PC-3 (cell line): ENCODE measurements around the gene HOXD4. TPM values are rescaled to one million over a fixed set of nuclear protein-coding genes. Genes with fewer than 3 reads are reported as not detected.

Source experiments
- ATAC-seq: fragments of 200-7000 bp; cut with Tn5 transposase; 2 replicates; pipeline ENCODE4 v1.9.1; 2020; ENCODE audit warnings: mild to moderate bottlenecking, moderate library complexity
- BruUV-seq: library from RNA; stranded (reverse); fragments of 400-500 nt; replicated peaks from 2 replicates; lab custom pipeline; 2021; lab: Mats Ljungman, UMichigan
- CTCF ChIA-PET: fragments of 300-600 bp; sonication (Branson Sonifier 250); formaldehyde crosslinking; loops from one replicate; lab custom pipeline; 2022; ENCODE audit warnings: antibody characterized with exemption; lab: Charles Lee
- POLR2A ChIA-PET: fragments of 300-600 bp; sonication (Branson Sonifier 250); formaldehyde crosslinking; loops from one replicate; lab custom pipeline; 2022; ENCODE audit warnings: antibody characterized with exemption; ENCODE audit not compliant: unreplicated experiment; lab: Charles Lee
- DNase-seq: peaks from one replicate; pipeline ENCODE4 v3.0.0-alpha.2; 2015
- H2AFZ ChIP-seq: fragments of 300-600 bp; sonication (generic); 2 replicates; pipeline ENCODE4 v1.6.0; 2016; ENCODE audit warnings: antibody characterized with exemption, low read length
- H3F3A ChIP-seq: fragments of 300-600 bp; sonication (generic); one replicate; pipeline ENCODE4 v1.6.0; 2017; ENCODE audit warnings: antibody characterized with exemption, low read length, control low read depth, mild to moderate bottlenecking; ENCODE audit not compliant: unreplicated experiment
- H3K27ac ChIP-seq: fragments of 300-600 bp; sonication (generic); 2 replicates; pipeline ENCODE4 v1.5.1; 2016; ENCODE audit warnings: mild to moderate bottlenecking, low read length
- H3K27me3 ChIP-seq: fragments of 300-600 bp; sonication (generic); 2 replicates; pipeline ENCODE4 v1.6.1; 2016; ENCODE audit warnings: low read length, mixed read lengths
- H3K36me3 ChIP-seq: fragments of 300-600 bp; sonication (generic); 2 replicates; pipeline ENCODE4 v1.6.1; 2016; ENCODE audit warnings: low read depth, mixed run types, low read length, mixed read lengths
- H3K4me1 ChIP-seq: fragments of 300-600 bp; sonication (generic); 2 replicates; pipeline ENCODE4 v1.5.1; 2016; ENCODE audit warnings: low read length; ENCODE audit not compliant: insufficient read depth
- H3K4me2 ChIP-seq: fragments of 300-600 bp; sonication (generic); 2 replicates; pipeline ENCODE4 v1.6.0; 2016; ENCODE audit warnings: low read length
- H3K4me3 ChIP-seq: fragments of 300-600 bp; sonication (generic); 2 replicates; pipeline ENCODE4 v1.5.1; 2016; ENCODE audit warnings: mild to moderate bottlenecking, low read length, mixed read lengths
- H3K79me2 ChIP-seq: fragments of 300-600 bp; sonication (generic); 2 replicates; pipeline ENCODE4 v1.6.1; 2017; ENCODE audit warnings: low read length, mixed read lengths
- H3K9ac ChIP-seq: fragments of 300-600 bp; sonication (generic); 2 replicates; pipeline ENCODE4 v1.6.0; 2016; ENCODE audit warnings: mild to moderate bottlenecking, low read length
- H3K9me2 ChIP-seq: fragments of 300-600 bp; sonication (generic); replicated peaks from 2 replicates; pipeline ENCODE4 v1.6.1; 2016; ENCODE audit warnings: mixed run types, low read length, mixed read lengths
- H3K9me3 ChIP-seq: fragments of 300-600 bp; sonication (generic); 2 replicates; pipeline ENCODE4 v1.6.1; 2016; ENCODE audit warnings: low read length, mixed read lengths
- H4K20me1 ChIP-seq: fragments of 300-600 bp; sonication (generic); 2 replicates; pipeline ENCODE4 v1.6.1; 2016; ENCODE audit warnings: low read length, mixed read lengths
- EZH2 ChIP-seq: fragments of 300-600 bp; sonication (generic); IDR thresholded peaks from one replicate; pipeline ENCODE4 v1.6.1; 2017; ENCODE audit warnings: antibody characterized with exemption, mild to moderate bottlenecking, low read length; ENCODE audit not compliant: unreplicated experiment
- EZH2phosphoT487 ChIP-seq: fragments of 300-600 bp; sonication (generic); IDR thresholded peaks from 2 replicates; pipeline ENCODE4 v1.6.1; 2018; ENCODE audit warnings: mild to moderate bottlenecking, antibody characterized with exemption, low read length, borderline replicate concordance
- intact Hi-C: fragments of 100-400 bp; cut with micrococcal nuclease; formaldehyde crosslinking; loops from 2 replicates; pipeline ENCODE4 v1.9.0; 2023
- total RNA-seq: library from RNA; depleted of rRNA; stranded (reverse); fragments of >200 nt; gene quantifications from 2 replicates; pipeline ENCODE4 v1.2.3, GENCODE V29; 2014
- TF ChIP-seq, protein P1 (sequence below): fragments of 300-600 bp; sonication (generic); conservative IDR thresholded peaks from 2 replicates; pipeline ENCODE4 v1.5.1; 2017; ENCODE audit warnings: antibody characterized with exemption, low read depth, mild to moderate bottlenecking, low read length

HOXD4 gene
- total RNA-seq, 1 experiment from 2014 or later: 0.29 TPM

DNA sequence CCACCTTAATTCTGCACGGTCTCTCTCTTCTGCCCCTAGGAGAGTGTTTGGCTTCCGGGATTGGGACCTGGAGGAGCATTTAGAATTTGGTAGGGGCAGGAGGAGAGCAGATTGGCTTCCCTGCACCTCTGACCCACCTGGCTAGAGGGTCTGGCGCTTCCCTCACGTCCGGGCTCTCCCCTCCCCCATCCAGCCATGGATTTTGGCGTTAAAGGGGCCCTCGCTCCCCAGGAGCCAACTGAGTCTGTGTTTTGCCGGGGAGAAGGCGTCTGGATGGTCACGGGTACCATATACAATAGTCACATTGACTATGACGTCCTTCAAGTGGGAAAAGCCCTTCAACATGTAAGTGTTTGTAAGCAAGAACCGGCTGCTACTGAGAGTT is 12.3 kb downstream of the HOXD4 start:
- no peaks in the 10 kb centered on the region for H3K36me3 ChIP-seq
- ATAC-seq (no peak), DNase-seq (no peak)
- BruUV-seq: no TSS peak
- no peaks in the 10 kb centered on the region for H4K20me1 ChIP-seq
- no peak overlapping the region for H3K9ac ChIP-seq
- intact Hi-C loops: no loop called here
- no peaks in the 10 kb centered on the region for H3K4me1 ChIP-seq
- no peak overlapping the region for H3K27ac ChIP-seq
- no peaks in the 10 kb centered on the region for H3K9me2 ChIP-seq
- H3F3A ChIP-seq: no peaks in the 10 kb centered on the region
- H3K79me2 ChIP-seq: no peaks in the 10 kb centered on the region
- ChIA-PET CTCF (no interaction called here), POLR2A (no interaction called here)
- H3K4me2 ChIP-seq: no peak overlapping the region
- H3K27me3 ChIP-seq: no peaks in the 10 kb centered on the region
- H2AFZ ChIP-seq: no peak overlapping the region
- no peaks in the 10 kb centered on the region for H3K9me3 ChIP-seq
- no peak overlapping the region for H3K4me3 ChIP-seq
- TF ChIP-seq EZH2phosphoT487 (no peak), EZH2 (no peak)
- TF ChIP-seq, protein P1, sequence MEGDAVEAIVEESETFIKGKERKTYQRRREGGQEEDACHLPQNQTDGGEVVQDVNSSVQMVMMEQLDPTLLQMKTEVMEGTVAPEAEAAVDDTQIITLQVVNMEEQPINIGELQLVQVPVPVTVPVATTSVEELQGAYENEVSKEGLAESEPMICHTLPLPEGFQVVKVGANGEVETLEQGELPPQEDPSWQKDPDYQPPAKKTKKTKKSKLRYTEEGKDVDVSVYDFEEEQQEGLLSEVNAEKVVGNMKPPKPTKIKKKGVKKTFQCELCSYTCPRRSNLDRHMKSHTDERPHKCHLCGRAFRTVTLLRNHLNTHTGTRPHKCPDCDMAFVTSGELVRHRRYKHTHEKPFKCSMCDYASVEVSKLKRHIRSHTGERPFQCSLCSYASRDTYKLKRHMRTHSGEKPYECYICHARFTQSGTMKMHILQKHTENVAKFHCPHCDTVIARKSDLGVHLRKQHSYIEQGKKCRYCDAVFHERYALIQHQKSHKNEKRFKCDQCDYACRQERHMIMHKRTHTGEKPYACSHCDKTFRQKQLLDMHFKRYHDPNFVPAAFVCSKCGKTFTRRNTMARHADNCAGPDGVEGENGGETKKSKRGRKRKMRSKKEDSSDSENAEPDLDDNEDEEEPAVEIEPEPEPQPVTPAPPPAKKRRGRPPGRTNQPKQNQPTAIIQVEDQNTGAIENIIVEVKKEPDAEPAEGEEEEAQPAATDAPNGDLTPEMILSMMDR: no peak

DNA sequence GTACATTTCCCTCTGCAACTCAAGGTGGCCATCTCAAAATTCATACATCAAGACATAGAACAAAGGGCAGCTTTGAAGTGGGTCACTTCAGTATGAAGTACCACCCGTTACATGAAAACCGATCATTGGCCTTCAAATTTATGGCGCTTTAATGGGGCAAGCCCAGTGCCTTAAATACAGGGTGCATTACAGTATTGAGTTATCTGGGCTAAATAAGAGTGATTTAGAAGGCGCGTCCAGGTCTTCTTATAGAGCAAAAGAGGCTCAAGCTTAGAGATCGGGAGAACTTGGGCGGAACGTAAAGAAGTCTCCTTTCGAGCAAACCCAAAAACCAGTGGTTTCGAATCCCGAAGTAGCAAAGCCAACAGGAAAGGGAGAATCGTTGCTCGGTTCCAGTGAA is 12.9 kb downstream of the HOXD4 start:
- H3K4me2 ChIP-seq: no peak overlapping the region
- ChIA-PET POLR2A (no interaction called here), CTCF (no interaction called here)
- no peaks in the 10 kb centered on the region for H3K79me2 ChIP-seq
- DNase-seq: no peak
- H3K9me2 ChIP-seq: no peaks in the 10 kb centered on the region
- no peaks in the 10 kb centered on the region for H3K36me3 ChIP-seq
- no peak overlapping the region for H3K27ac ChIP-seq
- H4K20me1 ChIP-seq: no peaks in the 10 kb centered on the region
- H3K4me1 ChIP-seq: no peaks in the 10 kb centered on the region
- intact Hi-C loops: no loop called here
- H3K4me3 ChIP-seq: no peak overlapping the region
- BruUV-seq: no TSS peak
- no peaks in the 10 kb centered on the region for H3K9me3 ChIP-seq
- no peaks in the 10 kb centered on the region for H3K27me3 ChIP-seq
- TF ChIP-seq EZH2 (no peak), EZH2phosphoT487 (no peak)
- TF ChIP-seq, protein P1: no peak
- no peaks in the 10 kb centered on the region for H3F3A ChIP-seq
- H3K9ac ChIP-seq: no peak overlapping the region
- no peak for ATAC-seq
- no peak overlapping the region for H2AFZ ChIP-seq

DNA sequence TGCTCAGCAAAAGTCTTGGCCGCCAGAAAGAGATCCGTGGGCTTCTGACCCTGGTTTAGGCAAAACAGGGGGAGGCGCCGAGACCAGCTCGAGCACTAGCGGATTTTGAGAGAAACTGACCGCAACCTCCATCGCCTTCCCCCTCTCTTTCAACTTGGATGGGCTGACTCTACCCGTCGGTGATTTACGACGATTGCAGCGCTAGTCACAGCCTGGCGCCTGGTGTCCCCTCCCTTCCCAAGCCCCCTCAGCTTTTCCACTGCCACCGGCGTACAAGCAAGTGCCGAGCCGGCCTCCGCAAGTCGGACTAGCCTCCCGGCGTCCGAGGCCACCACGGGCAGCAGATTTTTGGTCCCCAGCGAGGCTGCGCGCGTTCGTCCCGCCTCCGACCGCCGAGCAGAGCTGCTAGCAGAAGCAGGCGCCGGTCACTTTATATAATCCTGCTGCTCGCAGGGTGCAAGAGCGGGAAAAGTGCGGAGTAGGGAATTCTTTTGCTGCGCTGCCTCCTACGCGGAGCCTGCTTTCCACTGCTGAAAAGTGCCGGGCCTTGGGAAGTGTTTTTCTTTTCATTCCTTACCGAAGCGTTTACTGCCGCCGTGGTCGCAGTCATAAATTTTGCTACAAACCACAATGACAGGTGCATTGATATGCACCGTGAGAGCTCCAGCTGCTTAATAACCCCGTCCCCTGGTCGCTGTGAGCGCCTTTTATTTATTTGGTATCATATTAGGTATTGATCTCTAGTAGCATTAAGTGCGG is 13.4 kb downstream of the HOXD4 start:
- no peaks in the 10 kb centered on the region for H3K36me3 ChIP-seq
- no peaks in the 10 kb centered on the region for H3K9me3 ChIP-seq
- no peak for TF ChIP-seq EZH2phosphoT487
- no peak for TF ChIP-seq EZH2
- TF ChIP-seq, protein P1: no peak
- H3K4me1 ChIP-seq: no peaks in the 10 kb centered on the region
- no peak for DNase-seq
- no peak overlapping the region for H2AFZ ChIP-seq
- POLR2A ChIA-PET: no interaction called here
- no TSS peak for BruUV-seq
- no peak for ATAC-seq
- no peaks in the 10 kb centered on the region for H3F3A ChIP-seq
- H3K27ac ChIP-seq: no peak overlapping the region
- H3K4me3 ChIP-seq: no peak overlapping the region
- H4K20me1 ChIP-seq: no peaks in the 10 kb centered on the region
- H3K27me3 ChIP-seq: no peaks in the 10 kb centered on the region
- H3K9me2 ChIP-seq: no peaks in the 10 kb centered on the region
- H3K9ac ChIP-seq: no peak overlapping the region
- H3K4me2 ChIP-seq: no peak overlapping the region
- intact Hi-C loops: no loop called here
- no peaks in the 10 kb centered on the region for H3K79me2 ChIP-seq
- CTCF ChIA-PET: no interaction called here
